RPMI7951 (cell line): ENCODE results near the gene ALOXE3. TPM values are rescaled to one million over a fixed set of nuclear protein-coding genes. Genes with fewer than 3 reads are reported as not detected.

Source experiments
- DNase-seq: peaks from one replicate; pipeline ENCODE4 v3.0.0-alpha.2; 2012; ENCODE audit warnings: low read depth
- total RNA-seq: library from RNA; depleted of rRNA; stranded (reverse); fragments of >200 nt; shearing (Covaris generic); gene quantifications from 2 replicates; pipeline ENCODE4 v1.2.3, GENCODE V29; 2014; rRNA removed

The ALOXE3 gene
- 0.12 TPM in 1 of 2 replicates, not detected in the other for total RNA-seq

- peak; percentile 44 for DNase-seq
Measured at GRCh38 chr17:8117980-8118768, at the start of gene ALOXE3. Gene ALOXE3, minus strand, starts transcription at chr17:8118514. Its CDS starts 524 bp downstream, at chr17:8117990.

DNA sequence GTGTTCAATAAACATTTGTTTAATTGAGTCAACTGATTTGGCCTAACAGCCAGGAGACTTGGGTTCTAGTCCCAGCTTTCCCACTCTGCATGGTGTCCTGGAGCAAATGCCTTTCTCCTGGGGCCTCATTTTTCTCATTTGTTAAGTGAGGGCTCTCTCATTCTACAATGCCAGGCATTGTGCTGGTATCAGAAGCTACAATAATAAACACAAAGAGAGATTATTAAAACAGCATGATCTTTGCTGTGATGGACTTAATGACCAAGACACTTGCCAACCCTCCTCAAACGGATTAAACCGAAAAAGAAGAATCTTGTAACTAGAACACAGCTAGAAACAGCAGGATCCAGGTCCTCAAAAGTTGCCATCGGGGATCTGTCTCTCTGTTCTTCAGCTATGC, 49.2 kb upstream of the ALOXE3 start:
- DNase-seq = no peak

- no peak for DNase-seq
Measured at GRCh38 chr17:8166731-8167130, 48.4 kb upstream of the ALOXE3 start.

DNA sequence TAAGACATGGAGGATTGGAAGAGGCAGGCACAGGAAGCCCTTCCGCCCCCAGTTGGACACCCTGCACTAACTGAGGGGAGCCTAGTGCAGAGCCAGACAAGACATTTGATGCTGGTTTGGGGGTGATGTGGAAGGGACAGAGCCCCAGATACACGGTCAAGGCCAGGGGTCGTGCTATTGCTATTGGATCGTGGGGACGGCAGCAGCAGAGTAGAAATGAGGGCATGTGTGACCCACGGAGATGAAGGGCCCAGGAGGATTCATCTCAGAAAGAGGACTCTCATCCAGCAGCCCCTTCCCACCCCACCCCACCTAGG, 46.5 kb upstream of the ALOXE3 start:
- DNase-seq = no peak

GRCh38 chr17:8163978-8164814, 45.9 kb upstream of the ALOXE3 start:
- DNase-seq = peak; percentile 77

GRCh38 chr17:8162997-8163977, 45.0 kb upstream of the ALOXE3 start:
- DNase-seq = no peak

GRCh38 chr17:8162233-8162996, 44.1 kb upstream of the ALOXE3 start, which contains the start of gene VAMP2:
Gene VAMP2, minus strand, starts transcription at chr17:8162948. Its CDS starts 69 bp downstream, at chr17:8162879.
- peak; percentile 49 for DNase-seq

DNA sequence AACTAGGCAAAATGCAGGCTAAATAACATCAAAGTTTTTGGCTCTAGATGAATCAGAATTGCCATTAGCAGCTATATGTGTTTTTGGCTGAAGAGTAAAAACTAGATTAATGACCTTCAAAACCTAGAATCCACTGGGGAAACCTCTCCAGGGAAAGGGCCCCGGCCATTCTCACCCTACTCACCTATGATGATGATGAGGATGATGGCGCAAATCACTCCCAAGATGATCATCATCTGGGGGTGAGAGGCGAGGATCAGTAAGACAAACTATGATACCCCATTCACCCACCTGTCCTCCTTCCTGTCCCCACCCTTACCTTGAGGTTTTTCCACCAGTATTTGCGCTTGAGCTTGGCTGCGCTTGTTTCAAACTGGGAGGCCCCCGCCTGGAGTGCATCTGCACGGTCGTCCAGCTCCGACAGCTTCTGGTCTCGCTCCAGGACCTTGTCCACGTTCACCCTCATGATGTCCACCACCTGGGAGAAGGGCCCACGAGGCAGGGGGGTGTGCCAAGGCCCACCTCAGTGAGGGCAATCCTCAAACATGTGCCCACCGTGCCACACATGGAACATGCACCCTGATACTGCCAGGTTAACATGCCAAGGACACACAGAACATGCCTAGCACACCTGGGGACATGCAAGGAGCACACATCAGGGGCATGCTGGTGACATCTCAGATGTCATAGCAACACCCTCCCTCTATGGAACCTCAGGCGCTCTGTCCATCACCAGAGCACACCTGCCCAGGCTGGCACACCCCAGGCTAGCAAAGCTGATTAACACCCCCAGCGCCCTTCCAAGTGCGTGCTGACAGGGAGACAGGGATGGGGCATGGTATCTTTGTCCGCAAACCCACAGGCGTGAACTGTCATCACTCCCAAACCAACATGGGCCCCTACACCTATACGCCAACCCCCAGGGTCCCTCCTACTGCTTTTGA, 43.2 kb upstream of the ALOXE3 start:
- DNase-seq = no peak

GRCh38 chr17:8160741-8161221, 42.5 kb upstream of the ALOXE3 start:
- no peak for DNase-seq

- no peak for DNase-seq
Measured at GRCh38 chr17:8160224-8160577, 41.9 kb upstream of the ALOXE3 start.

DNA sequence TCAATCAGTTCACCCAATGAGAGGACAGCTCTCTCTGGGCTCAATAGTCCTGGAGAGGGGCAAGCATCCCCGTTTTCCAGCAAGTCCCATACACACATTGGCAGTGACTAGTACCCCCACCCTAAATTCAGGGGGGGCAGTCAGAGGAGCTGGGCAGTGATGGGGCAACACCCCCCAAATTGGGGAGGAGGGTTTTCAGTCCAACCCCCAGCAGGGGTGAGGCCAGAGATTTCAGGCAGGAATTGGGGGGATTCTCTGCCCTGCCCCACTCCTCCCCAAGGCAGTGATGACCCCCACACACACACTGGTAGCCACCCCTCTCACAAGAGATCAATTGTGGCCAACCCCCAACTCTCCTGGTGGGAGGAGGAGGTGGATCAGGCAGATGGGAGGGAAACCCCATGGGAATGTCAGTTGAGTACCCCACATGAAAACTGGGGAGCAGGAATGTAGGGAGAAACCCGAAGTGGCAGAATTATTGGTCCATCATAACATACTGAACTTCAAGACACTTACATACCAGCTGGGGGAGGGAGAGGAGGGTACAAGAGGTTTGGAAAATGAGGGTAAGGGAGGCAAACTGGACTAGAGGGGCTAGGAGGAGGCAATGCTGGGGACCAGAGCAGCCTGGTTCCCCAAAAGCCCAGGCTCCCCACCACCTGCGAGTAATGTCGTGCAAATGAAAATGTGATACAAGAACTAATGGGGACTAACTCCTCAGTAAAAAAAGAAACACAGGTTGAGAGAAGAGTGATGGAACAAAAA, 41.3 kb upstream of the ALOXE3 start:
- DNase-seq = no peak

DNA sequence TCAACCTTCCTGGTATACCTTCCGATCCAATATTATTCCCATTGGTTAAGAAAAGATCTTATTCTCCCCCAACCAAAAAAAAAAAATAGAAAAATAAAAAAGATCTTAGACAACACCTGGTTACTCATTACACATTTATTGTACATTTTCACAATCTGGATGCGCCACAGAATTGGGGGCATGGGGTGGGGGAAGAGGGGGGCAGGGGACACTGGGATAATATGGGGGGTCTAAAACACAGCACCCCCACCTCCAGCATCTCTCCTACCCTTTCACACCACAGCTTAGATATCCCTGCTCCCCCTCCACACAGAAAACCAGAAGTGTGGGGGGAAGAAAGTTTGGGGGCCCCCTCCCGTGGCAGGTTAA, 40.7 kb upstream of the ALOXE3 start:
- no peak for DNase-seq

- DNase-seq = peak; percentile 79
Measured at GRCh38 chr17:8158267-8159031, 40.1 kb upstream of the ALOXE3 start.

DNA sequence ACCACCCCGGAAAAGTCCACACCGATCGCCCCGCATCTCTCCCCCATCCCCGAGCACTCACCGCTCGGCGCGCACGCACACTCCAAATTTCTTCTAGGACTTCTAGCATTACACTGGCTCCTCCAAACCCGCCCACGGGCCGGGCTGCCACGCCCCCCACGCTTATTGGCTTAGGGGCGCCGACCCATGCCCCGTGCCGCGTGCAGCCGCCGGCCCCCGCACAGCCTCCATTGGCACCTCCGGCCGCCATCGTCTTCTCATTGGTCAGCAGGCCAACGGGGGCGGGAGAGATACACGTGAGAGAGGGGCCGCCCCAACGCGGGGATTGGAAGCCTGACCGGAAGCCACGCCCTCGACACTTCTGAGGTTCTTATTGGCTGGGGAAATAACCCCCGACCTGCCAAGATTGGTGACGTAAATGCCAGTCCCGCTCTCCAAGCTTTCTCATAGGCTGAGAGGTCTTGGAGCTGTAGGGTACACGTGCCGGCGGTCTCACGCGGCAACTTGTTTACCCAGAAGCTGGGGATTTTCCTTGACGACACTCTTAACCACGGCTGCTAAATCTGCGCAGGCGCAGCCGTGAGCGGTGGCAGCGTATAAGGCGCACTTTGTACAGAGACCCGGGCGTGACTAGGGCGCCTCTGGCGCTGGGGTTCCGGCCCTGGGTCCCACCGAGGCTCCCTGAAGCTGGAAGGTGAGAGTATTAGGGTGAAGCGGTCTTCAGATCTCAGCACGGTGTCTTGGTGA, 38.1 kb upstream of the ALOXE3 start:
- DNase-seq = peak; percentile 100

DNA sequence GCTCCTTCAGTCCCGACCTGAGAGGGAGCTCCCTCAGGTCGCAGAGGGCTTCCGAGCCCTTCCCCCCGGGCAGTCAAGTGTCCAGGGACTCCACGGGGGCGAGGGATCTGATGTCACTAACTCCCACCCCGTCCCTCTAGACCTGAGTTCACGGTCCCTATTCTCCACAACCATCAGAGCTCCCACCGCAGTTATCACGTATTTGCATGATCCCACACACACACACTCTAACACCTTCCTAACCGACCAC, 37.6 kb upstream of the ALOXE3 start:
- DNase-seq = no peak

GRCh38 chr17:8155231-8155995, 37.1 kb upstream of the ALOXE3 start:
- no peak for DNase-seq

DNA sequence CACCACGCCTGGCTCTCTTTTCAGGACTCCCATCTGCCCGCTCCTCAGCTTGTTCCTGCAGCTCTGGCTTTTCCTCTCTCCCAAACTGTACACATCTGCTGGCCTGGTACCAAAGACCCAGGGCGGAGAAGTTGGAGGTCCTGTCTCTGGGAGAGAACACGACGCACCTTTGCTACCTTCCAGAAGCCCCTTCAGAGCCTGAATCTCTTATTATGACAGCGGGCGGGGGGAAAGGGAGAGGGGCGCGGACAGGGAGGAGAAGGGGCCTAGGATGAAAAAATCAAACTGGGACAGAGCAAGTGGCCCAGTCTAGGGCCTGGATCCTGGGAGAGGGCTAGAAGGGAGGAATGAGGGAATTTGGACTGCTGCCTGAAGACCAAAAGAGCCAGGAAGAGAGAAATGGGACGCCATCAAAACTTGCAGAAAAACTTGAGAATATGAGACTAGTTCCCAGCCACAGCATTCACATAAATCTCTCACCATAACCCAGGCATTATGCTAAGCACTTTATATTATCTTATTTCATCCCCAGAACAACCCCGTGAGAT, 36.4 kb upstream of the ALOXE3 start:
- no peak for DNase-seq
